Posterior cingulate gyrus (tissue), 11 donors: Measurements from ENCODE around the gene LMO1.

Experiments
- DNase-seq, 10 donors: peaks; one replicate each; pipeline versions ENCODE4 v3.0.0 to v3.0.0-alpha.2; 2020 to 2021; ENCODE audit warnings: mixed read lengths in 3 of 10
- intact Hi-C: fragments of 100-400 bp; cut with DNase I; formaldehyde crosslinking; loops from one replicate; pipeline ENCODE4 v1.15.1; 2023

The LMO1 gene

GRCh38 chr11:8263769-8264410, at the start of gene LMO1:
TSS of gene LMO1 (minus strand) at chr11:8263878. CDS start at chr11:8263362, 516 bp downstream.
- intact Hi-C loops = loop anchor here (1.0 to 2.0 kb wide), 2 partner anchors 39 to 71 kb away; no protein-coding TSS in a partner anchor
- DNase-seq = peak; percentile 58 to 97 (median 87)

- DNase-seq = peak in 1 of 10 donors; percentile 65
- intact Hi-C loops = no loop called here
These were observed 49.3 kb upstream of the LMO1 start for GRCh38 chr11:8312986-8313385.

GRCh38 chr11:8311366-8311765, 47.7 kb upstream of the LMO1 start:
- peak in 1 of 10 donors; percentile 72 for DNase-seq
- intact Hi-C loops = no loop called here

GRCh38 chr11:8310743-8311298, 47.1 kb upstream of the LMO1 start:
- DNase-seq = peak in 1 of 10 donors; percentile 56
- intact Hi-C loops = no loop called here

GRCh38 chr11:8309862-8310261, 46.2 kb upstream of the LMO1 start:
- intact Hi-C loops = no loop called here

GRCh38 chr11:8309311-8309710, 45.6 kb upstream of the LMO1 start:
- DNase-seq = no peak
- intact Hi-C loops = no loop called here

More at GRCh38 chr11:8309862-8310261, 46.2 kb upstream of the LMO1 start:
- no peak for DNase-seq

GRCh38 chr11:8307601-8308000, 43.9 kb upstream of the LMO1 start:
- intact Hi-C loops = no loop called here
- peak in 1 of 10 donors; percentile 82 for DNase-seq

GRCh38 chr11:8301622-8302021, 37.9 kb upstream of the LMO1 start:
- DNase-seq = peak in 1 of 10 donors; percentile 24
- intact Hi-C loops = no loop called here

GRCh38 chr11:8298801-8299786, 35.4 kb upstream of the LMO1 start:
- intact Hi-C loops = no loop called here
- DNase-seq = no peak

- intact Hi-C loops = no loop called here
- DNase-seq = no peak
These were observed 34.2 kb upstream of the LMO1 start for GRCh38 chr11:8297781-8298440.

- no peak for DNase-seq
These were observed 33.2 kb upstream of the LMO1 start for GRCh38 chr11:8296872-8297271.

GRCh38 chr11:8296038-8296649, 32.5 kb upstream of the LMO1 start:
- intact Hi-C loops = no loop called here
- DNase-seq = no peak

More at GRCh38 chr11:8296872-8297271, 33.2 kb upstream of the LMO1 start:
- intact Hi-C loops = no loop called here

- DNase-seq = no peak
- intact Hi-C loops = no loop called here
These were observed 30.7 kb upstream of the LMO1 start for GRCh38 chr11:8294251-8294935.

- intact Hi-C loops = no loop called here
- no peak for DNase-seq
These were observed 29.5 kb upstream of the LMO1 start for GRCh38 chr11:8293171-8293570.

- intact Hi-C loops = no loop called here
- no peak for DNase-seq
These were observed 28.7 kb upstream of the LMO1 start for GRCh38 chr11:8292351-8292750.

- no peak for DNase-seq
These were observed 28.0 kb upstream of the LMO1 start for GRCh38 chr11:8291421-8292350.

GRCh38 chr11:8290081-8290810, 26.6 kb upstream of the LMO1 start:
- DNase-seq = no peak

More at GRCh38 chr11:8291421-8292350, 28.0 kb upstream of the LMO1 start:
- intact Hi-C loops = no loop called here

GRCh38 chr11:8289492-8289918, 25.8 kb upstream of the LMO1 start:
- DNase-seq = no peak
- intact Hi-C loops = loop anchor here (2.0 kb wide), 1 partner anchor 71 kb away; no protein-coding TSS in a partner anchor

More at GRCh38 chr11:8290081-8290810, 26.6 kb upstream of the LMO1 start:
- intact Hi-C loops = no loop called here
